GM15510 (cell line): ENCODE results near the gene TAF5L.
A peak's percentile ranks its signal among the peaks of the same experiment; 100 is the strongest.

Source experiments
- POLR2A ChIP-seq: IDR thresholded peaks from 3 replicates; pipeline ENCODE4 v1.6.1; 2011; ENCODE audit warnings: borderline replicate concordance; ENCODE audit not compliant: insufficient read length; ENCODE audit errors: extremely low read depth

TAF5L gene

GRCh38 chr1:229567109-229567868 is 58.6 kb downstream of the TAF5L start:
- TF ChIP-seq POLR2A, result no peak

- no peak for TF ChIP-seq POLR2A
Observed at GRCh38 chr1:229563701-229564100, 62.2 kb downstream of the TAF5L start.

GRCh38 chr1:229563241-229563640 is 62.7 kb downstream of the TAF5L start:
- no peak for TF ChIP-seq POLR2A

- TF ChIP-seq POLR2A, result no peak
Observed at GRCh38 chr1:229562686-229563085, 63.2 kb downstream of the TAF5L start.

GRCh38 chr1:229561141-229561540 is 64.8 kb downstream of the TAF5L start:
- TF ChIP-seq POLR2A, result no peak

GRCh38 chr1:229558460-229559335 is 67.2 kb downstream of the TAF5L start, which contains the start of gene ABCB10:
Gene ABCB10, minus strand, starts transcription at chr1:229558707. Its CDS starts 55 bp downstream, at chr1:229558652.
- TF ChIP-seq POLR2A, result peak; percentile 52

- no peak for TF ChIP-seq POLR2A
Observed at GRCh38 chr1:229557913-229558414, 68.0 kb downstream of the TAF5L start.

- no peak for TF ChIP-seq POLR2A
Observed at GRCh38 chr1:229557200-229557850, 68.6 kb downstream of the TAF5L start.

GRCh38 chr1:229554886-229555621 is 70.9 kb downstream of the TAF5L start:
- no peak for TF ChIP-seq POLR2A

- TF ChIP-seq POLR2A, result no peak
Observed at GRCh38 chr1:229553621-229554130, 72.2 kb downstream of the TAF5L start.

- TF ChIP-seq POLR2A, result no peak
Observed at GRCh38 chr1:229552732-229553131, 73.2 kb downstream of the TAF5L start.

GRCh38 chr1:229550812-229551567 is 74.9 kb downstream of the TAF5L start:
- no peak for TF ChIP-seq POLR2A

GRCh38 chr1:229547542-229547941 is 78.4 kb downstream of the TAF5L start:
- no peak for TF ChIP-seq POLR2A
